ENCODE results near the gene TCL1B.
"Not testable (repeated sequence)": the region's sequence is repeated elsewhere in the genome, so short reads cannot be mapped to it uniquely, and the experiment has no call there.

TCL1B gene

DNA sequence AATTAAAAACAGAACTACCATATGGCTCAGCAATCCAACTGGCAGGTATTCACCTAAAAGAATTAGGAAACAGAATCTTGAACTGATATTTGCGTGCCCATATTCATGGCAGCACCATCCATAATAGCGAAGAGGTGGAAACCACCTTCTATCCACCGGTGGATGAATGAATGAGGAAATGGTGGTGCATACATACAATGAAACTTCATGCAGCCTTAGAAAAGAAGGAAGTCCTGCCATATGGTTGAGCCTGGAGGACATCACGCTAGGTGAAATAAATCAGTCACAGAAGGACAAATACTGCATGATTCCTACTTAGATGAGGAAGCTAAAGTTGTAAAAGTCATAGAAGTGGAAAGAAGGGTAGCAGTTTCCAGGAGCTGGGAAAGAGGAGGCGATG lies 21.1 kb downstream of the TCL1B start:
- H3K9me3 ChIP-seq (ENCODE audit: control insufficient read depth in 1 of 2, low read length in 2 of 2): no peaks in the 10 kb centered on the region
- no peaks in the 10 kb centered on the region for H3K4me1 ChIP-seq (ENCODE audit: control insufficient read depth in 1 of 2, insufficient read depth in 2 of 2, low read length in 2 of 2)
- H3K27ac ChIP-seq (ENCODE audit: low read length): no peak overlapping the region
- H3K36me3 ChIP-seq (ENCODE audit: control insufficient read depth in 1 of 2, insufficient read depth in 2 of 2, low read length in 2 of 2): no peaks in the 10 kb centered on the region
- H3K27me3 ChIP-seq (ENCODE audit: low read depth, low read length): no peaks in the 10 kb centered on the region
- H3K4me3 ChIP-seq (ENCODE audit: low read depth in 1 of 2, low read length in 2 of 2): no peak overlapping the region

DNA sequence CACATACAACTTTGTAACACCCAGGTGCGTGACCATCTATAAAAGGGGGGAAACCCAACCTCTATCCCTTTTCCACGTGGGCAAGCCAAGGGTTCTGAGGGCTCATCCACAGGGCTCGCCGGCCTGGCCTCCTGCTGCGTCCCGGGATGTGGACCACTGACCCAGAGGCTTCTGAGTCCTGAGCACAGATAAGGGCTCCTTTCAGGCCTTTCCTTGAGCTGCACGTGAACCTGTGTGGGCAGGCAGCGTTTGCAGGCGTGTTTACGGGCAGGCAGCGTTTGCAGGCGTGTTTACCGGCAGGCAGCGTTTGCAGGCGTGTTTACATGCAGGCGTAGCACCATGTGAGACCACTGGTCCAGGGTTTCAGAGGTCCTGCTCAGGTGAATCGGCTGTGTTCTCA lies 23.9 kb downstream of the TCL1B start:
- Histone ChIP-seq H3K4me3 (ENCODE audit: low read depth in 1 of 2, low read length in 2 of 2) (no peak overlapping the region), H3K4me1 (ENCODE audit: control insufficient read depth in 1 of 2, insufficient read depth in 2 of 2, low read length in 2 of 2) (no peaks in the 10 kb centered on the region), H3K9me3 (ENCODE audit: control insufficient read depth in 1 of 2, low read length in 2 of 2) (no peaks in the 10 kb centered on the region), H3K27ac (ENCODE audit: low read length) (no peak overlapping the region), H3K27me3 (ENCODE audit: low read depth, low read length) (peaks cover 5% of the 10 kb centered on the region), H3K36me3 (ENCODE audit: control insufficient read depth in 1 of 2, insufficient read depth in 2 of 2, low read length in 2 of 2) (no peaks in the 10 kb centered on the region)

DNA sequence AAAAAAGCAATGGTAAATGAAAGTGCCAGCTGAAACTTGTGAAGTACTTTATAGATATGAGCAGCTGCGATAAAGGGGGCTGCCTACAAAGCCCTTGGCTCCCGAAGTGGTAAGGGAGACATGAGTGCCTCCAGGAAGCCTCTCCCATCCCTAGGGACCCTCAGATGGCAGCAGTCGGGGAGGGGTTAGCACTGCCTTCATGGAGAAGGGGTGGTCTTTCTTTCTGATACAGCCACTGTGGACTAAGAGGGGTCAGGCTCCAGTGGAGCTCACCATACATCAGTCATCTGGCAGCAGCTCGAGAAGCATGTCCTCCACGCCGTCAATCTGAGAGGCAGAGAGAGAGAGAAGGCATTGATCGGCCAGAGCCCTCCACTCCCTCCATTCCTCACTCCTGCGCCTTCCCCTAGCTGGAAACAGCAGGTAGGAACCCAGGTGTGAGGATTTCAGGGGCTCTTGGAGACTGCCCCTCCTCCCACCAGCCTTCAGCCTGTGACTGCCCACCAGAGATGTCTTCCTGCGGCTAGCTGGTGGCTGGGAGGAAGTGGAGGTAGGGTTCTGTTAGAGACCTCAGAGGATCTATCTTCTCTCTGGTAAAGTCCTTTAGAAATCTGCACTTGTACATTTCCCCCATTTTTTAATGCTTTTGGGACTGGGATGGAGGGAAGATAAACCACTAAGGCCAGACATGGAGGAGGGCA lies 25.4 kb downstream of the TCL1B start:
- no peak overlapping the region for H3K27ac ChIP-seq (ENCODE audit: low read length)

DNA sequence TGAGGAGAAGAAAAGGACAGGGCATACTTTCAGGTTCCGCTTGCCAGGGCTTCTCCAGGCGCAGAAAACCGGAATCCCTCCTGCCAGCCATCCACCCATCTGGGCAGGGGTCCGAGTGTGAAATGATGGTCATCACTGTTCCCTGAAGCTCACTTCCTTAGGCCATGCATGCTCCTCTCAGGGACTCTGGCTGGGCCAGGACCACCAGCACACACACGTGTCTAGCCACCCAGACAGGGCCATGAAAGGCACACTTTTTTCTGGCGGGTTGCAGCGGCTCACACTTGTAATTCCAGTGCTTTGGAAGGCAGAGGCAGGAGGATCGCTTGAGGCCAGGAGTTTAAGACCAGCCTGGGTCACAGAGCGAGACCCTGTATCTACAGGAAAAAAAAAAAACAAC lies 26.2 kb downstream of the TCL1B start:
- Histone ChIP-seq H3K36me3 (ENCODE audit: control insufficient read depth in 1 of 2, insufficient read depth in 2 of 2, low read length in 2 of 2) (no peaks in the 10 kb centered on the region), H3K27ac (ENCODE audit: low read length) (no peak overlapping the region), H3K9me3 (ENCODE audit: control insufficient read depth in 1 of 2, low read length in 2 of 2) (no peaks in the 10 kb centered on the region), H3K4me1 (ENCODE audit: control insufficient read depth in 1 of 2, insufficient read depth in 2 of 2, low read length in 2 of 2) (no peaks in the 10 kb centered on the region), H3K27me3 (ENCODE audit: low read depth, low read length) (peaks cover 5% of the 10 kb centered on the region), H3K4me3 (ENCODE audit: low read depth in 1 of 2, low read length in 2 of 2) (no peak overlapping the region)

More for the DNA sequence above, 25.4 kb downstream of the TCL1B start:
- Histone ChIP-seq H3K36me3 (ENCODE audit: control insufficient read depth in 1 of 2, insufficient read depth in 2 of 2, low read length in 2 of 2) (no peaks in the 10 kb centered on the region), H3K27me3 (ENCODE audit: low read depth, low read length) (peaks cover 5% of the 10 kb centered on the region), H3K9me3 (ENCODE audit: control insufficient read depth in 1 of 2, low read length in 2 of 2) (no peaks in the 10 kb centered on the region), H3K4me1 (ENCODE audit: control insufficient read depth in 1 of 2, insufficient read depth in 2 of 2, low read length in 2 of 2) (no peaks in the 10 kb centered on the region), H3K4me3 (ENCODE audit: low read depth in 1 of 2, low read length in 2 of 2) (no peak overlapping the region)

DNA sequence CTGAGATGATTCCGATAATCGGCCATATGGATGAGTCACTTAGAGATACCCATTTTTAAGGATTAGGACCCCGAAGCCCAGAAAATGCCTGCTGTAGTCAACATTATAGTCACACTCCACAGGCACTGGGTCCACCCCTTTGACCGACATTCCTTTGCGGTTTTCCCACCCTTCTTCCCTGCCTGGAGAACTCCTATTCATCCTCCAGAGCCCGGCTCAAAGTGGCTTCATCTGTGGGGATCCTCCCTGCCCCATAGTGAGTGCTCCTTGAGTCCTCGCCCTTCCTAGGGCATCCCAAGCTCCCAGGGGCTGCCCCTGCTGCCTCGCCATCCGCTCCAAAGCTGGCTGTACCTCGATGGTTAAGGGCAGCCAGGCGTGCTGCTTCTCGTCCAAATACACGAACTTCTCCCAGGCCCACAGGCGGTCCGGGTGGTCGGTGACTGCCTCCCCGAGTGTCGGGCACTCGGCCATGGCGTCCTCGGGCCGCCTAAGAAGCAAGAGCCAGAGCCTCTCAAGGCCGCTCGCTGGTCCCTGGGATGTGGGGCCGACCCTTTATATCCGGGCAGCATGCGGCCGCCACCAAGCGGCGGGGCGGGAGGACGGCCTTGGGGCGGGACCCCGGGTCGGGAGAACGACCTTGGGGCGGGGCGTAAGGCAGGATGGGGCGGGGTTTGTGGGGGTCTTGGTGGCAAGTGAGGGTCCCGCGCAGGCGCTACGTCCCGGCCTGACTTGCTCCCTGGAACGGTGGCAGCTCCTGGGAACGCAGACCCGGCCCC lies 27.6 kb downstream of the TCL1B start, which contains the start of gene TCL1A:
TCL1A (minus strand) TSS at position 530 of the 776 bp plus-strand sequence; CDS start at position 471, 59 bp downstream.
- no peak within 1 kb of the TSS for H3K4me3 ChIP-seq (ENCODE audit: low read depth in 1 of 2, low read length in 2 of 2)
- peaks cover 5% of the 10 kb centered on the region for H3K27me3 ChIP-seq (ENCODE audit: low read depth, low read length)
- H3K27ac ChIP-seq (ENCODE audit: low read length): no peak within 1 kb of the TSS
- no peaks in the 10 kb centered on the region for H3K4me1 ChIP-seq (ENCODE audit: control insufficient read depth in 1 of 2, insufficient read depth in 2 of 2, low read length in 2 of 2)
- H3K36me3 ChIP-seq (ENCODE audit: control insufficient read depth in 1 of 2, insufficient read depth in 2 of 2, low read length in 2 of 2): no peaks in the 10 kb centered on the region
- H3K9me3 ChIP-seq (ENCODE audit: control insufficient read depth in 1 of 2, low read length in 2 of 2): no peaks in the 10 kb centered on the region

DNA sequence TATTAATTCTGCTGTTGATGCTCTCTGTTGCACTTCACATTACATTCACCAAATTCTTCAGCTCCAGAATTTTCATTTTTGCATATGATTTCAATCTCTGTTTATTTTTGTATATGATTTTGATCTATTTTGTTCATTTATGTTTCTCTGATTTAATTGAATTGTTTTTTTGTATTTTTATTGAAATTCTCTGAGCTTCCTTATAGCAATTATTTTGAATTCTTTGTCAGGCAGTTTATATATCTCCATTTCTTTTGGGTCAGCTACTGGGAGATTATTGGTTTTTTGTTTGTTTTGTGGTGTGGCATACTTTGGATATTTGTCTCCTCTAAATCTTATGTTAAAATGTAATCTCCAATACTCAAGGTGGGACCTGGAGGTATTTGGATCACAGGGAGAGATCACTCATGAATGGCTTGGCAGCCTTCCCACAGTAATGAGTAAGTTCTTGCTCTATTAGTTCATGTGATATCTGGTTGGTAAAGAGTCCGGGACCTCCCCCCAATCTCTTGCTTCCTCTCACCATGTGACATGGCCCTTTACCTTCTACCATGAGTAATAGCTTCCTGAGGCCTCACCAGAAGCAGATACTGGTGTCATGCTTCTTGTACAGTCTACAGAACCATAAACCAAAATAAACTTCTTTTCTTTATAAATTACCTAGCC lies 36.4 kb downstream of the TCL1B start:
- H3K9me3 ChIP-seq (ENCODE audit: control insufficient read depth in 1 of 2, low read length in 2 of 2): peaks cover 0 to 13% of the 10 kb centered on the region in 2 donors
- H3K4me3 ChIP-seq (ENCODE audit: low read depth in 1 of 2, low read length in 2 of 2): no peak overlapping the region
- H3K27me3 ChIP-seq (ENCODE audit: low read depth, low read length): no peaks in the 10 kb centered on the region
- no peaks in the 10 kb centered on the region for H3K4me1 ChIP-seq (ENCODE audit: control insufficient read depth in 1 of 2, insufficient read depth in 2 of 2, low read length in 2 of 2)
- no peaks in the 10 kb centered on the region for H3K36me3 ChIP-seq (ENCODE audit: control insufficient read depth in 1 of 2, insufficient read depth in 2 of 2, low read length in 2 of 2)
- H3K27ac ChIP-seq (ENCODE audit: low read length): no peak overlapping the region

DNA sequence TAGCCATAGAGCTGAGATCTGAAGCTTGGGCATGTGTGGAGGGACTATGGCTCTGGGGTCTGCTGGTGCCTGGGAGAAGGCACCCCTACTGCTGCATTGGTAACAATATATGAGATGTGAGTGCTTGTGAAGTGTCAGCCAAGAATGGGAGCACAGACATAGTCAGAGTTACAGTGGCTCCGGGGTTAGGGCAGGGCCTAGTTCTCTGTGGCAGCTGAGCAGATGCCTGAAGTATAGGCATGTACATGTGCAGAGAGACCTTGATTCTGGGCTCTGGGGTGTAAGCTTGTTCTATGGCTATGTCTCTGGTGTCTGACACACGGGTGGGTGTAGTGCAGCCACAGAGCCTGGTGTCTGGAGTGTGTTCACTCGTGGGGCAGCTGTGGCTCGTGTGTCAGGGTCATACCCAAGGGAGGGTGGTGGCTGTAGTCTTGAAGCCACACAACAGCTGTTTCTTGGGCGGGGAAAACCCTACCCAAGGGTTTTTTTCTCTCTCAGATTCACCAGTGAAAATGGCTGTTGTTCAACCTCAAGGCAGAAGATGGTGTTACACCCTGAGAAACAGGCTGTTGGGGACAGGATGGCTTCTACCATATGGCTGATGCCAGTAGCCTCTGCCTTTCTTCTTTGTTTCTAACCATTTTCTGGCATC lies 39.6 kb downstream of the TCL1B start:
- no peak overlapping the region for H3K27ac ChIP-seq (ENCODE audit: low read length)
- no peak overlapping the region for H3K4me3 ChIP-seq (ENCODE audit: low read depth in 1 of 2, low read length in 2 of 2)
- H3K27me3 ChIP-seq (ENCODE audit: low read depth, low read length): no peaks in the 10 kb centered on the region
- H3K36me3 ChIP-seq (ENCODE audit: control insufficient read depth in 1 of 2, insufficient read depth in 2 of 2, low read length in 2 of 2): no peaks in the 10 kb centered on the region
- peaks cover 0 to 13% of the 10 kb centered on the region in 2 donors for H3K9me3 ChIP-seq (ENCODE audit: control insufficient read depth in 1 of 2, low read length in 2 of 2)
- no peaks in the 10 kb centered on the region for H3K4me1 ChIP-seq (ENCODE audit: control insufficient read depth in 1 of 2, insufficient read depth in 2 of 2, low read length in 2 of 2)

DNA sequence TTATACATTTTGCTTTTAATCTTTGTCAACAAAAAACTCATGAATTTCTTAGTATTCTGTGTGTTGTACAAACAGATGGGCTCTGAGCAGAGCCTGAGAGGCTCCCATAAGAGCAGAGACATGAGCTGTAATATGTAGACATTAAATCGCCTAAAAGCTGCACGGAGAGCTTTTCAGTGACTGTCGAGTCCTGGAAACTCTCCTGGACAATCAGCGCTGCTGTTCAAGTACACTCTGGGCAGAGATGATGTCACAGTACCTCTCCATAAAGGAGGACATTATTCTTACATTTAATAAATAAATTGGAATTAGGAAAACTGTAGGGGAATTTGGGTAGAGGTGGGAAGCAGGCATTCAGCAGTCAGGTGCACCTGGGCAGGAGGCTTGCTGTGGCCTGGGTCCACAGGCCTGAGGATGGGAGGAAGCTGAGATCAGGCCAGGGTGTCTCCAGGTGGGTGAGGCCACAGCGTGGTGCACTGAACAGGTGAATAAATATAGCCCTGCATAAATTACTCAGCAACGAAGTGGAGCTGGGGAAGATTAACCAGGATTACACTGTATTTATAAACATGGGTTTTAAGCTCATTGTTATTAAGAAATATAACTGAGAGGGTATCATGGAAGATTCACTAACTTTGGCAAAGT lies 41.0 kb downstream of the TCL1B start:
- Histone ChIP-seq H3K4me1 (ENCODE audit: control insufficient read depth in 1 of 2, insufficient read depth in 2 of 2, low read length in 2 of 2) (no peaks in the 10 kb centered on the region), H3K36me3 (ENCODE audit: control insufficient read depth in 1 of 2, insufficient read depth in 2 of 2, low read length in 2 of 2) (no peaks in the 10 kb centered on the region), H3K4me3 (ENCODE audit: low read depth in 1 of 2, low read length in 2 of 2) (no peak overlapping the region), H3K27me3 (ENCODE audit: low read depth, low read length) (no peaks in the 10 kb centered on the region), H3K9me3 (ENCODE audit: control insufficient read depth in 1 of 2, low read length in 2 of 2) (peaks cover 0 to 13% of the 10 kb centered on the region in 2 donors), H3K27ac (ENCODE audit: low read length) (no peak overlapping the region)

DNA sequence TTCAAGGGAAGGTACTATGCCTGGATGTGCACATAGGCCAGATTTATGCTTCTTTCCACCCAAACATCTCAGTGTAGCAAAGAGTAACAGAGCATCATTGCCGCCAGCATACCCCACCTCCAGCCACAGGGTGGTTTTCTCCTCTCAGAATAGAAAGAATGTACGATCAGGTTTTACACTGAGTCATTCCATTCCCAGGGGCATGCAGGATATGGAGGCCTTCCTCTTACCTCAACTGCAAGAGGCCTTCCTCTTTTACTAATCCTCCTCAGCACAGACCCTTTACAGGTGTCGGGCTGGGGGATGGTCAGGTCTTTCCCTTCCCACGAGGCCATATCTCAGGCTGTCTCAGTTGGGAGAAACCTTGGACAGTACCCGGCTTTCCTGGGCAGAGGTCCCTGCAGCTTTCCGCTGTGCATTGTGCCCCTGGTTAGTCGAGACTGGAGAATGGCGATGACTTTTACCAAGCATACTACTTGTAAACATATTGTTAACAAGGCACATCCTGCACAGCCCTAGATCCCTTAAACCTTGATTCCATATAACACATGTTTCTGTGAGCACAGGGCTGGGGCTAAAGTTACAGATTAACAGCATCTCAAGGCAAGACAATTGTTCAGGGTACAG lies 43.3 kb downstream of the TCL1B start:
- H3K27ac ChIP-seq (ENCODE audit: low read length); H3K36me3 ChIP-seq (ENCODE audit: control insufficient read depth in 1 of 2, insufficient read depth in 2 of 2, low read length in 2 of 2); H3K4me1 ChIP-seq (ENCODE audit: control insufficient read depth in 1 of 2, insufficient read depth in 2 of 2, low read length in 2 of 2); H3K4me3 ChIP-seq (ENCODE audit: low read depth in 1 of 2, low read length in 2 of 2); H3K9me3 ChIP-seq (ENCODE audit: control insufficient read depth in 1 of 2, low read length in 2 of 2); H3K27me3 ChIP-seq (ENCODE audit: low read depth, low read length): not testable (repeated sequence)

DNA sequence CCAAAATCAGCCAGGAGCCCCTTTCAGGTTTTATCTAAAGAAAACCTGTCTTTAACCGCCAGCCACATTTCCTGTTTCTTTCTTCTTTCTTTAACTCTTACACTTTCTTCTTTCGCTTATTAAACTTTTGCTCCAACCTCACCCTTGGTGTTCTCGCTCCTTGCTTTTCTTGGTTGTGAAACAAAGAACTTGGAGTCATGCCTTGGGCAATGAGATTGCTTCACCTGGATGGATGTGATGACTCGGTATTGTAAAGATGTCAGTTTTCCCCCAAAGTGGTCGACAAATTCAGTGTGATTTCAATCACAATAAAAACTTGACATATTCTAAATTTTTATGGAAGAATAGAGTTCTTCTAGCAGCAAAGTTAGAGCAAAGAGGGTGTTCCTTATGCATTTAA lies 43.9 kb downstream of the TCL1B start:
- Histone ChIP-seq H3K27me3 (ENCODE audit: low read depth, low read length) (no peaks in the 10 kb centered on the region), H3K36me3 (ENCODE audit: control insufficient read depth in 1 of 2, insufficient read depth in 2 of 2, low read length in 2 of 2) (no peaks in the 10 kb centered on the region), H3K4me1 (ENCODE audit: control insufficient read depth in 1 of 2, insufficient read depth in 2 of 2, low read length in 2 of 2) (no peaks in the 10 kb centered on the region), H3K27ac (ENCODE audit: low read length) (no peak overlapping the region), H3K9me3 (ENCODE audit: control insufficient read depth in 1 of 2, low read length in 2 of 2) (no peaks in the 10 kb centered on the region), H3K4me3 (ENCODE audit: low read depth in 1 of 2, low read length in 2 of 2) (no peak overlapping the region)

All from muscle layer of duodenum (tissue), 2 donors.